Measurements from ENCODE around the gene SCNM1. TPM values are rescaled to one million over a fixed set of nuclear protein-coding genes. Genes with fewer than 3 reads are reported as not detected.

SCNM1 gene
- polyA plus RNA-seq, 1 donor (not counting 4 experiments of a cell fraction or from before 2014, with no cell fraction given) = 26.2 TPM

GRCh38 chr1:151196292-151196800 lies 30.4 kb downstream of the SCNM1 start:
- DNase-seq (ENCODE audit: low read depth, low spot score) (no peak), FAIRE-seq (no peak)
- Histone ChIP-seq H3K9ac (ENCODE audit: control insufficient read depth, extremely low read depth, insufficient read depth, low read length) (peak overlapping the region; percentile 81), H2AFZ (ENCODE audit: control insufficient read depth, low read length) (peak overlapping the region; percentile 49), H4K20me1 (ENCODE audit: control insufficient read depth, extremely low read depth, insufficient read depth, low read length) (peaks cover 2% of the 10 kb centered on the region), H3K4me3 (ENCODE audit: control insufficient read depth in 2 of 3, extremely low read depth in 1 of 3, insufficient read depth in 2 of 3, low read depth in 1 of 3, low read length in 3 of 3) (peak overlapping the region in 2 of 3 experiments; percentile 61 to 67), H3K4me1 (ENCODE audit: control insufficient read depth, extremely low read depth, insufficient read depth, low read length) (peaks cover 31% of the 10 kb centered on the region), H3K36me3 (ENCODE audit: control insufficient read depth in 2 of 2, extremely low read depth in 1 of 2, insufficient read depth in 2 of 2, low read length in 2 of 2) (no peaks in the 10 kb centered on the region), H3K79me2 (ENCODE audit: control insufficient read depth, insufficient read depth, low read length) (peaks cover 24% of the 10 kb centered on the region), H3K4me2 (ENCODE audit: control insufficient read depth, extremely low read depth, insufficient read depth, low read depth, low read length) (peak overlapping the region; percentile 46), H3K27ac (ENCODE audit: control insufficient read depth, insufficient read depth, low read length) (peak overlapping the region; percentile 94), H3K9me3 (ENCODE audit: control insufficient read depth, low read depth, low read length) (no peaks in the 10 kb centered on the region), H3K27me3 (ENCODE audit: control insufficient read depth, extremely low read depth, insufficient read depth, low read length) (no peaks in the 10 kb centered on the region), H3K9me1 (ENCODE audit: control insufficient read depth, extremely low read depth, insufficient read depth, low read length) (no peaks in the 10 kb centered on the region)
- dilution Hi-C loops (cut with MboI; ENCODE audit: extremely low pct_ligation_motif_present, low sequenced_read_pairs) = no loop called here
- TF ChIP-seq EZH2 (IDR thresholded peaks at IDR 0.05; ENCODE audit: low read length) (no peak), CTCF (optimal IDR thresholded peaks at IDR 0.05 in 1 of 3, IDR thresholded peaks at IDR 0.05 in 1 of 3, conservative IDR thresholded peaks at IDR 0.05 in 1 of 3; ENCODE audit: extremely low read depth in 1 of 3, insufficient read depth in 2 of 3, low read length in 3 of 3) (peak; percentile 31 to 62 (median 53))

- FAIRE-seq (no peak), DNase-seq (ENCODE audit: low read depth, low spot score) (no peak)
- peaks cover 10% of the 10 kb centered on the region for H4K20me1 ChIP-seq (ENCODE audit: control insufficient read depth, extremely low read depth, insufficient read depth, low read length)
- peaks cover 40% of the 10 kb centered on the region for H3K79me2 ChIP-seq (ENCODE audit: control insufficient read depth, insufficient read depth, low read length)
- H3K9me3 ChIP-seq (ENCODE audit: control insufficient read depth, low read depth, low read length) = no peaks in the 10 kb centered on the region
- H3K4me1 ChIP-seq (ENCODE audit: control insufficient read depth, extremely low read depth, insufficient read depth, low read length) = peaks cover 40% of the 10 kb centered on the region
- TF ChIP-seq CTCF (optimal IDR thresholded peaks at IDR 0.05 in 1 of 3, IDR thresholded peaks at IDR 0.05 in 1 of 3, conservative IDR thresholded peaks at IDR 0.05 in 1 of 3; ENCODE audit: extremely low read depth in 1 of 3, insufficient read depth in 2 of 3, low read length in 3 of 3) = no peak
- no peak for TF ChIP-seq EZH2 (IDR thresholded peaks at IDR 0.05; ENCODE audit: low read length)
- no peaks in the 10 kb centered on the region for H3K27me3 ChIP-seq (ENCODE audit: control insufficient read depth, extremely low read depth, insufficient read depth, low read length)
- dilution Hi-C loops (cut with MboI; ENCODE audit: extremely low pct_ligation_motif_present, low sequenced_read_pairs) = no loop called here
- peak overlapping the region; percentile 95 for H3K27ac ChIP-seq (ENCODE audit: control insufficient read depth, insufficient read depth, low read length)
- peak overlapping the region; percentile 95 to 100 (median 99) for H3K4me3 ChIP-seq (ENCODE audit: control insufficient read depth in 2 of 3, extremely low read depth in 1 of 3, insufficient read depth in 2 of 3, low read depth in 1 of 3, low read length in 3 of 3)
- peaks cover 3% of the 10 kb centered on the region for H3K9me1 ChIP-seq (ENCODE audit: control insufficient read depth, extremely low read depth, insufficient read depth, low read length)
- H3K9ac ChIP-seq (ENCODE audit: control insufficient read depth, extremely low read depth, insufficient read depth, low read length) = peak overlapping the region; percentile 97
- peak overlapping the region; percentile 68 for H2AFZ ChIP-seq (ENCODE audit: control insufficient read depth, low read length)
- peaks cover 3 to 7% of the 10 kb centered on the region in 2 experiments for H3K36me3 ChIP-seq (ENCODE audit: control insufficient read depth in 2 of 2, extremely low read depth in 1 of 2, insufficient read depth in 2 of 2, low read length in 2 of 2)
- H3K4me2 ChIP-seq (ENCODE audit: control insufficient read depth, extremely low read depth, insufficient read depth, low read depth, low read length) = peak overlapping the region; percentile 94
Observed at GRCh38 chr1:151197863-151198253, 31.9 kb downstream of the SCNM1 start.
